Suprapubic skin (tissue), 4 donors: Measurements from ENCODE around the gene SREBF1.

ENCODE experiments used
- EP300 ChIP-seq: sonication (generic); formaldehyde crosslinking; IDR thresholded peaks from one replicate; pipeline ENCODE4 v1.6.1; 2017; ENCODE audit warnings: antibody characterized with exemption
- POLR2A ChIP-seq, 2 donors: fragments of 450-650 bp; IDR thresholded peaks; one replicate each; pipeline ENCODE4 v1.6.1; 2017; ENCODE audit warnings: antibody characterized with exemption in 2 of 2, mild to moderate bottlenecking in 2 of 2, moderate library complexity in 2 of 2
- POLR2AphosphoS5 ChIP-seq, 3 donors: sonication (generic); formaldehyde crosslinking; IDR thresholded peaks; one replicate each; pipeline ENCODE4 v1.6.1; 2017; ENCODE audit warnings: antibody characterized with exemption in 3 of 3
- TF ChIP-seq, protein P1 (sequence below), 2 donors: fragments of 200-600 bp in 1 of 2; fragments of 450-650 bp in 1 of 2; sonication (generic) in 1 of 2; IDR thresholded peaks; one replicate each; pipeline ENCODE4 v1.5.1; 2016 to 2019; ENCODE audit warnings: antibody characterized with exemption in 2 of 2, mild to moderate bottlenecking in 1 of 2, moderate library complexity in 1 of 2

DNA sequence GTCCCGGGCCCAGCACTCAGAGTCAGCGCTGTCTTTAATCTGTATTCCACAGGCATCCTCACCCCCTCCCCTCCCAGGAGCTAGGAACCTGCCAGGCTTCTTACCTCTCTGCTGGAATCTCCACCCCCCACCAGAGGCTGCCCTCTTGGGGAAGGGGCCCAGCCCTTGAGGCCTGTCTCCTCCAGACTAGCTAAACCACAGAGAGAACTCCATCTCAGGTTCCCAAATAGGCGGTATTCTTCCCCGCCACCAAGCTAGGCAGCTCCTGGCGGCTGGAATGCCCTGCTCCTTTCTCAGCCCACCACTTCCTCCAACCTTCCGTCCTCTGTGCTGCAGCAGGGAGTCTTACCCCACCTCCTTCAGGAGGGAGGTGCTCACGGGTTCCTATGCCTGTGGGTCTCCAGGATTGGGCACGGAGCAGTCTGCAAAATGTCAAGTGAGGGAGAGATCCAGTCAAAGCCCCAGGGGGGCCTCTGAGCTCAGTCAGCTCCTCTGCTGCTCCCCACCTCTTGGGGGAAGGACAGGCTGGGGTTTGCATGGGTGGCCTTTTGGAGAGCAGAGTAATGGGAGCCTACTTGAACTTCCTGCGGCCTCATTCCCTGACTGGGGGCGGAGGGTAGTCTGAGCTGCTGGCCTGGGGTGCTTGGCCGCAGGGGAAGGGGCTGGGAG is 55.7 kb downstream of the SREBF1 start:
- TF ChIP-seq POLR2A (IDR thresholded peaks at IDR 0.05) = no peak
- TF ChIP-seq, protein P1, sequence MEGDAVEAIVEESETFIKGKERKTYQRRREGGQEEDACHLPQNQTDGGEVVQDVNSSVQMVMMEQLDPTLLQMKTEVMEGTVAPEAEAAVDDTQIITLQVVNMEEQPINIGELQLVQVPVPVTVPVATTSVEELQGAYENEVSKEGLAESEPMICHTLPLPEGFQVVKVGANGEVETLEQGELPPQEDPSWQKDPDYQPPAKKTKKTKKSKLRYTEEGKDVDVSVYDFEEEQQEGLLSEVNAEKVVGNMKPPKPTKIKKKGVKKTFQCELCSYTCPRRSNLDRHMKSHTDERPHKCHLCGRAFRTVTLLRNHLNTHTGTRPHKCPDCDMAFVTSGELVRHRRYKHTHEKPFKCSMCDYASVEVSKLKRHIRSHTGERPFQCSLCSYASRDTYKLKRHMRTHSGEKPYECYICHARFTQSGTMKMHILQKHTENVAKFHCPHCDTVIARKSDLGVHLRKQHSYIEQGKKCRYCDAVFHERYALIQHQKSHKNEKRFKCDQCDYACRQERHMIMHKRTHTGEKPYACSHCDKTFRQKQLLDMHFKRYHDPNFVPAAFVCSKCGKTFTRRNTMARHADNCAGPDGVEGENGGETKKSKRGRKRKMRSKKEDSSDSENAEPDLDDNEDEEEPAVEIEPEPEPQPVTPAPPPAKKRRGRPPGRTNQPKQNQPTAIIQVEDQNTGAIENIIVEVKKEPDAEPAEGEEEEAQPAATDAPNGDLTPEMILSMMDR (IDR thresholded peaks at IDR 0.05) = peak in 1 of 2 donors; percentile 8
- TF ChIP-seq POLR2AphosphoS5 (IDR thresholded peaks at IDR 0.05) = no peak
- TF ChIP-seq EP300 = no peak
